GM19043 (cell line): Measurements from ENCODE around the gene SPON1.
"Not testable (repeated sequence)": the region's sequence is repeated elsewhere in the genome, so short reads cannot be mapped to it uniquely, and the experiment has no call there.

Experiments
- ATAC-seq: cut with Tn5 transposase; IDR thresholded peaks from one replicate; pipeline ENCODE4 v1.9.1; 2021; ENCODE audit warnings: low read depth; ENCODE audit not compliant: unreplicated experiment

The SPON1 gene

DNA sequence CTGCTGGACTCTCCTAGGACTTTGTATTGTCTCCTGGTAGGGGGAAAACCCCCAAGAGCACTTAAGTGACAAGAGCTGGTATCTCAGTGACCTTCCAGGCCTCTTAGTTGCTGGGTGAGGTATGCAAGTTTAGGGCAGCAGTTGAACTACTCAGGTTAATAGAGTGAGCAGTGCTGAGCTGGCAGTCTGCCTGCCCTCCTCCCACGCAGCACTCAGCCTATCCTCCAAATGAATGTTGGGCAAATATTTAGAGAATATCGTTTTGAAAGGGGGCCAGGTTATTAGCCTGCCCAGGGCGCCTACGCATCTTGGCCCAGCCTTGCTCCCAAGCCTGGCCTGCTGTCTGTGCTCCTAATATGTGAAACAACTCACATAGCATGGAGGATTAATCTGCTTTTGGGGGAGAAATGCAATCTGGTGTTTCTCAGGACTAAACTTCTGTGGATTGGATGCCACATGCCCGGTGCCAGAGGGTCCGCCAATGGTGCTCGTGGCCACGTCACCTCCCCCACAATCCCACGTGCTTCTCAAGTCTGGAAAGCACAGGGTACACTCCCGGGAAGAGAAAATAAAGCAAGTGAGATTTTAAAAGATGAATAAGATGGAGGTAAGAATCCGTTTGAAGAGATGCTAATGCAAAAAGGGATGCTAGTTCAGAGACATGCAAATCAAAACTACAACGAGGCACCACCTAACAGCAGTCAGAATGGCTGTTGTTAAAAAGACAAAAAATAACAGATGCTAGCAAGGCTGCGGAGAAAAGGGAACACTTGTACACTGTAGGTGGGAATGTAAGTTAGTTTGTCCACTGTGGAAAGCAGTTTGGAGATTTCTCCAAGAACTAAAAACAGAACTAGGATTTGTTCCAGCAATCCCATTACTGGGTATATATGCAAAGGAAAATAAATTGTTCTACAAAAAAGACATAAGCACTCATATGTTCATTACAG, 67.7 kb downstream of the SPON1 start:
- no peak for ATAC-seq

DNA sequence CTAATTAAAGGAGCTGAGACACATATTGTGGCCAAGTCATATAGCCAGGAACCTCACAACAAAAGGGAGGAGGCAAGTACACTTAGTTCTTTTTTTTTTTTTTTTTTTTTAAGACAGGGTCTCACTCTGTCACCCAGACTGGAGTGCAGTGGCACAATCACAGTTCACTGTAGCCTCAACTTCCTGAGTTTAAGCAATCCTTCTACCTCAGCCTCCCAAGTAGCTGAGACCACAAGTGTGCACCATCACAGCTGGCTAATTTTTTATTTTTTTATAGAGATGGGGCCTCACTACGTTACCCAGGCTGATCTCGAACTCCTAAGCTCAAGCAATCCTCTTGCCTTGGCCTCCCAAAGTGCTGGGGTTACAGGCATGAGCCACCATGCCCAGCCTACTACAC, 73.0 kb downstream of the SPON1 start:
- ATAC-seq, result not testable (repeated sequence)

DNA sequence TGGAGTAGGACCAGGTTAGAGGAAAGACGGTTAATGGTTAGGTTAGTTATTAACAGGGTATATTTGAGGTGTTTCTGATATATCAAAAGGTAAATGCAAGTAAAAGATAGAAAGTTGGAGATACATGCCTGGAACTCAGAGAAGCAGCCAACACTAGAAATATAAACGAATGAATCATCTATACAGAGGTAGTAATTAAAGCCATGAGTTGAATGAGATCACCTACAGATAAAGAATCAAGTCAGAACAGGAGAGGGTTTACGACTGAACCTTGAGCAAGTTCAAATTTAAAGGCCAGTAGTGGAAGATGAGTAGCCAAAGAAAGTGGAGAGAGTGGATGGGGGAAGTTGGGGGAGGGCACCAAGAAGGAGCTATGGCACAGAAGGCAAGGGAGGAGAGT, 73.9 kb downstream of the SPON1 start:
- ATAC-seq, result no peak

DNA sequence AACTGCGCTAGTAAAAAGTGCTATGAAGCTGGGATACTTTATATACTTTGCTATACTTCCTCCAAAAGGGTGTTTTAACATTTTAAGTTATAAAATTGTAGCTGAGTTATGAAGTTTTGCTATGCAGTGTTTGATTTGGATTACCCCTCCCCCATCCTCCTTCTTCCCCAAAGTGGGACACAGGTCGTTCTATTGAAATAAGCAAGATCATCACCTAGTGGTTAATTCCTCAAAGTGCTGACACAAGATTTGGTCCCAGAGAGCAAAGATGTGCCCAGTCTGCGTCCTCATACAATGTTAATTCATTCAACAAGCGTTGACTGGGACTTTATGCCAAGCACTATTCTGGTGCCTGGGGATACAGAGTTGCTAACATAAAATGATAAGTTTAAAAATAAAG, 78.5 kb downstream of the SPON1 start:
- no peak for ATAC-seq

DNA sequence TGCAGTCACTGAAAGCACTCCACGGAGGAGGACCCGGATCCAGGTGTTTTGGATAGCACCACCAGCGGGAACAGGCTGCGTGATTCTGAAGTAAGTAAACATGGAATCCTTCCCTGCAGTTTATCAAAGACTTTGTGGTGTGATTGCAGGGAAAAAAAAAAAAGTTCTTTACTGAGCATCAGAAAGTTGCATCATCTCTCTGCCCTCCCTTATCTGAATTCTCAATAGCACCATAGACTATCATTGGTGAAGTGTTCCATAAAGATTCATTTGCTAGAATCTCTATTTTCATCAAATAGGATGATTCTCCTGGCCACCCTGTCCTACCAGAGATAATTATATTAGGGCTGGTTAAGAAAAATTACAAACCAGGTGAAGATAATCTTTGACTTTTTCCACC, 79.0 kb downstream of the SPON1 start:
- ATAC-seq, result no peak

DNA sequence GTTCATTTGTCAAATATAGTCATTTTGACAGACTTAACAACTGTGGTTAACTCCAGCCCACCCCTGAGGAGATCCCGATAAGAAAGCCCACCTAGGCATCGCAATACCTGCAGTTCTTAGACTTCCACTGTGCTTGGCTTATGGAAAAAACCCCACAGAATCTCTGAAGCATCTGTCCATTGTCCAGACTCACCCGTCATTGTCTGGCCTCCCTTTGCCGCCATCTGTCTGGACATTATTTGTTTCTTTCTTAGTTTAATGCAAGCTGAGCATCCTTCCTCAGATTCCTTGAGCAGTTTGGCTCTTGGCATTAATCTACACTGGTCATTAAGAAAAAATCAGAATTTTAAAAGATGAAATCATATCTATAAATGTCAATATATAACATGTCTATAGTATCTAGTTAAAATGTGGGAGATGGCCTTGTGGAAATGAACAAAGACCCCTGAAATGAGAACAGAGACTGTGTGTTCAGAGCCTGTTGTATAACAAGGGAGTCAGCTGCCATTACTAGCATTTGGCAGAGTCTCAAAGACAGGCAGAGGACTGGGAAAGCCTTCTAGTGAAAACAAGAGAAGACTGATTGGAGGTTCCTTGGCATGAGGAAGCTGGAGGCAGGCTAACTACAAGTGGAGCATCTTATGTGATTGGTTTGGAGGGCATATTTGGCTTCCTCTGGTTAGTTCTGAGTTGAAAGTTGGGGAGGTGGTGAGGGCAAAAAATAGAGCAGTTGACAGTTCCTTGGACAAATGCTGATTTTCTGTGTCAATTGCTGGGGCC, 80.4 kb downstream of the SPON1 start:
- ATAC-seq, result no peak

DNA sequence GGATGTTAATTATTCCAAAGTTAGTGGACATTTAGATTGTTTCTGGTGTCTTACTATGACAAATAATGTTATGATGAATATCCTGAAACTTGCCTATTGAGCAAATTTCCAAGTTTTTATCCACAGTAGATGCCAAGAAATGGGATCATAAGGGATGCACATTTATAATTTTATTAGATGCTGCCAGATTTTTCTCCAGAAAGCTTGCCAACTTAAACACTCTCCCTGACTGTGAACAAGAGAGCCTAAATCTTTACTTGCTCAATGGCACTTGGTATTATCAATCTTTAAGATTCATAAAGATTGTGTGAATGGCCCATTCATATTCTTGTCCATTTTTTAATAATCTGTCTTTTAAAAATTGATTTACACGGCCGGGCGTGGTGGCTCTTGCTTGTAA, 82.4 kb downstream of the SPON1 start:
- no peak for ATAC-seq

DNA sequence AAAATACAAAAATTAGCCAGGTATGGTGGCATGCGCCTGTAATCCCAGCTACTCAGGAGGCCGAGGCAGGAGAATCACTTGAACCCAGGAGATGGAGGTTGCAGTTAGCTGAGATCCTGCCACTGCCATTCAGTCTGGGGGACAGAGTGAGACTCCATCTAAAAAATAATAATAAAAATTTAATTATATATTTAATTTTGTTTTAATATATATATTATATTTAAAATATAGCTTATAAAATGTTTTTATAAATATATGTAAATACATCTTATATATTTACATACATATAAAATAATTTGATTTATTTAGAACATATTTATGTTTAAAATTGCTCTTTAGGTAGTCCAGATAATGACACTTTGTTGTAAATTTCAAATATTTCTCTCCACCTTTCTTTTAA, 82.9 kb downstream of the SPON1 start:
- ATAC-seq, result no peak

DNA sequence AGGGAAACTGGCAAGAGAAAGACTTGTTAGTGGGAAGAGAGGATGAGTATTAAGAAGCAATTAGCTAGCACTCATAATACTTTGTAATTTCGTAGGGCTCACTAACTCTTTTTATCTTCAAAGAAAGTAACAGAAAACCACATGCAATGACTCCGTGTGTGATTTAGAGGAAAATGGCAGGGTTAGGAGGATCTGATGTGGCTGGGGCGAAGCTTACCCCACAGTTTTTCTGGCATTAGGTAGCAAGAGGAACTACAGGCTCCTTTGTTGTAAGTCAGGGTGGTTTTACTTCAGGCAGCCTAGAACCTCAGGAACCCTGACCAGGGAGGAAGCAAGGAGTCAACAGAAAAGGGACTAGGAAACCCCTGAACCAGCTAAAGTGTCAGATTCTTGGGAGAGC, 89.7 kb downstream of the SPON1 start:
- ATAC-seq, result no peak

DNA sequence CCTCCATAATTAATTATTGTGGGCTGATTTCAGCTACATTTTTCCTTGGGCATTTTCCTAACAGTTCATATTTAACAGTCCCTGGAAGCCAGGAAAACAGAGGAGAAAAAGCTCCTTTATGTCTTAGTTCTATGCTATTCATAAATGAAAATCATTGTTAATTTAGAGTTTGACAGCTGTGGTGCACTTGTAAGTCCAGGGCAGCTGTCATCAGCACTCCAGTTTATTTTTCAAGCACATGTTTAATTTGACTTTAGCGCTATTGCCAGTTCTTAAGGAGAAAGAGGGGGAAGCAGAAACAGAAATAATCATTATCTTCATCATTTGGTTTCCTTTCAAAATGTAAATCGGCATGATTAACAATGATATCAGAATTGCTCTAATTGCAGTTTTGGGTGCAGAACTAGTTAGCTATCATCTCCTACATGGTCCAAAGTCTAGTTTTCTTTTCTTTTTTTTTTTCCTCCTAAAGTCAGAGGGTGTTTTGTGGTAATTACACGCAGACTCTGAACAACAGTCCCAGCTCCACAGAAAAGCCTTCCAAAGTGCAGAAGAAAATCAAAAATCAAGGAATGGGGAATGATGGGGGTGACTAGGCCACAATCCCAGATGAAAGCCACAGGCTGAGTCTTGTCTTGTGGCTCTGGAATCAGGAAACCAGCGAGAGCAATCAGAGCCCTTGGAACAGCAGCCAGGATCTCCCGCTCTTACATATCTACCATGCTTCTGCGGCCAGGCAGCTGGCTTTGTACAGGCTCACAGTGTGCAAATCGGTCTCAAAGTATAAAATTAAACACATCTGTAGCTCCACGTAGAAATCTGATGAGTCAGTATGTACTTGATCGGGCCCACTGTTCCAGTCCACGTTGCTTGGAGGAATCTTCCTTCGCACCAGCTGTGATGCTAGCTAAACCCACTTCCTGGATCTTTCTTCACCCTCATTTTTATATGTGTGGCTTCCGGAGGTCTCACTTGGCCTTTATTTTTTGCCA, 91.9 kb downstream of the SPON1 start:
- no peak for ATAC-seq

DNA sequence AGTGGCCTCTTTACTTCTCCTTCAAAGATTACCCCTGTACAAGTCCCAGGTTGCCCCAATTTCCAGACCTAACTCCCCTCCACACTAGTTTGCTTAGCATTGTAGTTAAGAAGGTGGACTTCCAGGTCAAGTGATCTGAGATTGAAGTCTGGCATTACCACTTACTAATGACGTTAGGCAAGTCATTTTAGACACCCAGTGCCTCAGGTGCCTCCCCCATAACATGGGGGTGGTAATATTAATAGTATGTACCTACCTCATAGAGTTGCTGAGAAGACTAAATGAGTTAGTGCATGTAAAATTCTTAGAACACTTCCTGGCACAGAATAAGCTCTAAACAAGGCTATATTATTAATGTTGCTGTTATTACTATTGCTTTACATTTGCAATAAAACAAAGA, 93.4 kb downstream of the SPON1 start:
- no peak for ATAC-seq

DNA sequence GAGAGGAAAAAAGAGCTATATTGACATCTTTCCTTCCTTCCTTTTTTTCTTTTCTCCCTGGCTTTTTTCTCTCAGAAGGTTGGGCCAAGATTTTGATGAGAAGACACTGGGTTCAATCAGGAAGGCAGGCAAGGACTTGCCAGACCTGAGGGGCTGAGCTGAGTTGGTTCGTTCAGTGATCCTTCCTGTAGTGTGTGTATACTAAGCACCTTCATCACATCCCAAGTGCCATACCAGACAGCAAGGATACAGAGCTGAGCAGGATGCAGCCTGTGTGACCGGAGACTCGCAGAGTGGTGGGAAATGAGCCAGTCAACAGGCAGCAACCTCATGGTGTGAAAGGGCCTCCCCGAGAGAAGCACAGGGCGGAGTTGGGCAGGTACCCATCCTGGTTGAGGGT, 95.5 kb downstream of the SPON1 start:
- no peak for ATAC-seq

DNA sequence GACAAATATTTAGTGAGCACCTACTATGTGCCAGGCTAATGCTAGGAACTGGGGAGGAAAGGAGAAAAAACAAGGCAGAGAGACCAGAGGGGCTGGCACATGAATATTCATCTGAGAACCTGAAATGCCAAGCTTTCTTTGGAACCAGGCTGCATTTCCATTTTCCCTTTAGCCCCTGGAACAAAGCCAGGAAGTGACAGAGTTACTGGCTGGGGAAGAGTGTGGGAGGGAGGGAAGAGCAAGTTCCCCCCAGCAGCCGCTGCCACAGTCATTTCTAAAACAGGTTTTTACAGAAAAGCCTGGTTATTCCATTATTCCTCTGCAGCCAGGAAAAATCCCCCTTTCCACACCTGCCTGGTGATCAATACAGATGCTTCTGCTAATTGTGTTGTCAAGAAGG, 97.0 kb downstream of the SPON1 start:
- ATAC-seq, result no peak

DNA sequence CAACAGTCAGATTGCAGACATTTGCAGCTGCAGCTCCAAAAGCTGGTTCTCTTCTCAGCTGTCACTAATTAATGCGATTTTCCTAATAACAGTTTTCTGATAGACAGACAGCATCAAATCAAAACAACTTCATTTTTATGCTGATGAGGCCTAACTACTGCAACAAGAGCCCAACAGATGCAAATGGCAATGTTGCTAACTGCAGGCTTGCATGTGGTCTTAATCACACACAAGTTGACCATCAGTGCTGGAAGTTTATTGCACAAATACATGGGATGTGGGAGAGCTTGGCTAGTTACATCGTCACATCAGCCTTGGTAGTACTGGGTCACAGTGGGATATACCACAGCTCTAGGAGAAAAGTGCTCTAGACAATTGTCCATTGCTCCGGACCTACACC, 99.2 kb downstream of the SPON1 start:
- no peak for ATAC-seq

DNA sequence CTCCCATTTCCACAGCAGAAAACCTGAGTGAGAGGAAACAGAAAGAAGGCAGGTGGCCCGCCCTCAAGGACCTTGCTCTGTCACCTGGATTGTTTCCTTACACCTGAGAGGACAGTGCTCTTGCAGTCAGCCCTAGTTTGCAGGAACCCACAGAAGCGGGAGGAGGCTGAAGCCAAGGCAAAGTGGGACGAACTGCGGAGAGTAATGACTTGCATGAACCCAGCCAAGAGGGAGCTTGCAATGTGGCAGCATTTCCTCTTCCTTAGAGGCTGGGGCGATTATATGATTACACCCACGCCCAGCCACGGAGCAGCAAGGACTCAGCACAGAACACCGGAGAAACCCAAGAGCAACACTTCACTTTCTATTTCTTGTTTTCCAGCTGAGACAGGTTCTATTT, 102.6 kb downstream of the SPON1 start:
- no peak for ATAC-seq

DNA sequence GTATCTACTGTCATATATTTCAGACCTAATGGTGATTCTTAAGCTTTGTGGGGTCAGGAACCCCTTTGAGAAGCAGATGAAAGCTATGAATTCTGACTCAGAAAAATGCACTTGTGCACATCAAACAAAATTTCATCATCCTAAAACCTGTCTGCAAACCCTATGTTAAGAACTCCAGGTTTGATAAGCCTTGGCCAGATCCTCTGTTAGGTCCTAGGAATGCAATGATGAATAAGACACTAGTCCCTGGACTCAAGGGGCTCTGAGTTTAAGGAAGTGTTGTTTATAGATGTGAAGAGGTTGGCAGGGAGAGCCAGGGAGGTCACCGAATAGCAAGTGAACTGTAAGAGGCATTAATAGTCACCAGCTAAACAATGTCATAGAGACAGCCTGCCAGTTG, 103.2 kb downstream of the SPON1 start:
- ATAC-seq, result no peak

DNA sequence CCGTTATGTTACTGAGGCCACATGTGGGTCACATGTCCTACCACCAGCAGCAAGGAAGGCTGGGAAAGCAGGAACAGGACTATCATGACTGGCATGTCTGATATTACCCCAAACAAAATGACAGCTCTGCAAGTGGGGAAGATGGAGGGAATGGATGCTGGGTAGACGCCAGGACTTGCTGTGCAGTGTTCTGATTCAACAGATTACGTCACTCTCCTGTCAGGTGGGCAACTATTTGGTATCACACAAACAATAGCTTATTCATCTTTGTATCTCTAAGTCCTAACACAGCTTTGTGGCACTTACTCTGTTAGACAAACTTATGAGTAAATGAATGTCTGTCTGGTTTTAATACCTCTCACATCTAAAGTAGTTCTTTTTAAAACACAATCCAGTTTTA, 105.2 kb downstream of the SPON1 start:
- ATAC-seq, result no peak

DNA sequence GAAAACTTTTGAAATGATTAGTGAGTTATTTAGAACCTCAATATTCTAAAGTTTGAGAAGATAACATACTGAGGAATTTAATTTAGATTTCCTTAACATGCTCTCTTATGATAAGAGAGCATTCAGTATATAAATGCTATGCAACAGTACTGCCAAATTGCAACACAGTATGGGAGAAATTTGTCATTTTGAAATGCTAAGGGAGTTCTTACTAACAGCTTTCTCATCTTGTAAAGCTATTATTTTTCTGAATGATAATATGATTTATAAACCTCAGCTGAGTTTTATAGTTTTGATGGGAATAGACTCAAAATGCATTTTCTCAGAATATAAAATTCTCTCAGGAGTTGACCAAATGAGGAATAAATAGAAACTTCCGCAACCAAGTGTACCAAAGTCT, 108.4 kb downstream of the SPON1 start:
- no peak for ATAC-seq

DNA sequence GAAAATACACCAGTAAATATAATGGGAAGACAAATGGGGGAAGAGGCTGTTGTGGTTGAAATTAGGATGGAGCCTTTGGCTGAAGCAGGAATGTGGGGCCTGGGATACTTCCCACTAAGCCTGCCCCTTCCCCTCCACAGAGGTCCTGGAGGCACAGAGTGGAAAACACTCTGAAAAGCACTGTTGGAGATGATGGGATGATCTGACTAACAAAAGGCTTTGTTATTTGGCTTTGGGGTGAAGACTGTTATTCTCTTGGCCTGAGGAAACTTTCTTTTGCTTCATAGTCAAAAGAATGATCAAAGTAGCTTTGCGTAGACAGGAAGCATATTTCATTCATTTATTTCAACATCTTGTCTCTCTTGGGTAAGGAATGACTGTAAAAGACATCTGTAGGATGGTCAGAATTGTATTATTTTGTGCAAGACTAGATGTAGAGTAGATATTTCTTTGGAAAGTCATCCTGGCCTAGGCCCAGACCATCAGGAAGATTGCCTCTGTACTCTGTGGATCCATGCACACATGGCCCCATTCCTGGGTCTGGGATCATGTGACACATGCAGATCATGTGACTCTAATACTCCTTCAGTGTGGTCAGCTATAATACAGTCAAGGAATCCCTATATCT, 111.4 kb downstream of the SPON1 start:
- no peak for ATAC-seq
